T-helper 2 cell treated with Interferon-gamma antibody and Interleukin-4, amounts not matched to agents 100 ng/mL and 5 ng/mL, for 36 hours (primary cell): ENCODE measurements around the gene DRG2. TPM values are rescaled to one million over a fixed set of nuclear protein-coding genes. Genes with fewer than 3 reads are reported as not detected.

ENCODE experiments used
- intact Hi-C: fragments of 100-400 bp; cut with micrococcal nuclease; formaldehyde crosslinking; loops from one replicate; pipeline ENCODE4 v1.15.1; 2023
- total RNA-seq: library from RNA; stranded (reverse); gene quantifications from 2 replicates; pipeline ENCODE4 v1.2.3, GENCODE V29; 2022

Gene DRG2
- total RNA-seq, 1 donor from 2014 or later, result 67.0 TPM

GRCh38 chr17:18074566-18075272, 13.0 kb upstream of the DRG2 start:
- intact Hi-C loops, result no loop called here

DNA sequence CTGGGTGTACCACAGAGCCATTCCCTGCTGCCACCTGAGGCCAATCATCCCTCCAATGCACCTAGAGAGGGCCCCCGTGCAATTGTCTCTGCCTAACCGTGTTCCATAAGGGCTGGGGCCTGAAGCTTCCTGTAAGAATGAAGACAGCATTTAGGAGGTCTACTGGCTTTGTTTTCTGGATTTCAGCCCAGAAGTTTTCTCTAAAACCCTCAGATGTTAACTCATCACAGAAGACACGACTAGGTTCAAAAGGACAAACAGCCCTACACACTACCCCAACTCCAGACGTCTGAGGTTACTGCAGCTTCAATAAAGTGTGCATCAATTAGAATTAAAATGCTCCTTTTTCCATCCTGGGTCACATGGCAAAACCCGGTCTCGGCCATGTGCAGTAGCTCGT, 10.8 kb upstream of the DRG2 start:
- intact Hi-C loops, result no loop called here

GRCh38 chr17:18079543-18079942, 8.2 kb upstream of the DRG2 start:
- intact Hi-C loops, result no loop called here

DNA sequence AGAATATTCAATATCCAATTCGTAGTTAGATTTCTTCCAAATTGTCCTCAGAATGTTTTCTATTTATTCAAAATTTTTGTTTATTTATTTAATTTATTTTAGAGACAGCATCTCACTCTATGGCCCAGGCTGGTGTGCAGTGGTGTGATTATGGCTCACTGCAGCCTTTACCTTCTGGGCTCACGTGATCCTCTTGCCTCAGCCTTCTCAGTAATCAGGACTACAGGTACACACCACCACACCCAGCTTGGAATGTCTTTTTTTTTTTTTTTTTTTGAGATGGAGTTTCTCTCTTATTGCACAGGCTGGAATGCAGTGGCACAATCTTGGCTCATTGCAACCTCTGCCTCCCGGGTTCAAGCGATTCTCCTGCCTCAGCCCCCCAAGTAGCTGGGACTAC, 3.5 kb upstream of the DRG2 start:
- intact Hi-C loops, result no loop called here

GRCh38 chr17:18089613-18090012, 1.9 kb downstream of the DRG2 start:
- intact Hi-C loops, result loop anchor here (5.0 kb wide), 2 partner anchors 93 to 223 kb away; partner anchors contain the start of genes ALKBH5 and TOP3A

DNA sequence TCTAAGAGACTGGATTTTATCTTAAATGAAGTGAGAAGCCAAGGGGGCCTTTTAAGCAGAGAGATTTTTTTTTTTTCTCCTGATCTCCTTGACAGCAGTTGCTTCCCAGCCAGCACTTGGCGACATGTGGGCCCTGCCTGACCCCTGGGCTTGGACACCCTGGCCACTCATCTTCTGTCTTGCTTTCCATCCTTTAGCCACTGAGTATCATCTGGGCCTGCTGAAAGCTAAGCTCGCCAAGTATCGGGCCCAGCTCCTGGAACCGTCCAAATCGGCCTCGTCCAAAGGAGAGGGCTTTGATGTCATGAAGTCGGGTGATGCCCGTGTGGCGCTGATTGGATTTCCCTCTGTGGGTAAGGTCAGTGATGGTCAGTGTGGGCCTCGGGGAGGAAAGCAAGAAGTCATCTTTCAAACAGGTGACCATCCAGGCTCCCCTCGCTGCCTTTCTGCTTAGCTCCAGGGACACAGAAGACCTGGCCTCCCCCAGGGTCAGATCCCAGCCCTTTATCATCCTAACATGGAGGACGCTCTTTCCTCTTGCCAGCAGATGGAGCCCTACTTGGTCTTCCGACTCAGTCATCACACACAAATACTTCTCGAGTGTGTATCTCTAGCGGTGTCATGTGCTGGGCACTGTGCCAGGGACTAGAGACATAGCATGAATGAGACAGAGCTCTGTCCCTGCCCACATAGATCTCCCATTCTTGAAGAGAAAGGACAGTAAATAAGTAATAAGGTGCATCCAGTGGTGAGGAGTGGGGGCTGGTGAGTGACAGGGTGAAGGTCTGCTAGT, 6.1 kb downstream of the DRG2 start:
- intact Hi-C loops, result no loop called here

GRCh38 chr17:18094409-18094807, 6.7 kb downstream of the DRG2 start:
- intact Hi-C loops, result no loop called here

GRCh38 chr17:18099516-18099915, 11.8 kb downstream of the DRG2 start:
- intact Hi-C loops, result no loop called here

- intact Hi-C loops, result no loop called here
These were observed 12.9 kb downstream of the DRG2 start for GRCh38 chr17:18100616-18101015.

GRCh38 chr17:18101828-18102227, 14.1 kb downstream of the DRG2 start:
- intact Hi-C loops, result no loop called here

DNA sequence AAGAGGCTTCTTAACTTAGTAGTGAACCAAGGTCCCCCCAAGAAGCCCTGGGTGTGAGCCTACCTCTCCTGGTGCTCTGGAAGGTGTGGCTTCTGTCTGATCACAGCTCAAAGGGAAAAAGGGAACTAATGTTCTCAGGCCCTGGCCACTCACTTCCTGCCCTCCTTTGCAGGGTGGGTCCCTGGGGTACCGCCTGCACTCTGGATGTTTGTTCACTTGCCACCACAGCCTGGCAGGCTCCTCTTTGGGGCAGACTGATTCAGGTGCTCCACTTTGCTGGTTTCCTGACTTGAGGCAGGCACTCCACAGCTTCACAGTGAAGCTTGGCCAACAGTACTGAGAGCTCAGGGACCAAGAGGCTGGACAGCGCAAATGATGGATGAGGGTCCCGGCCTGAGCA, 14.9 kb downstream of the DRG2 start:
- intact Hi-C loops, result no loop called here

DNA sequence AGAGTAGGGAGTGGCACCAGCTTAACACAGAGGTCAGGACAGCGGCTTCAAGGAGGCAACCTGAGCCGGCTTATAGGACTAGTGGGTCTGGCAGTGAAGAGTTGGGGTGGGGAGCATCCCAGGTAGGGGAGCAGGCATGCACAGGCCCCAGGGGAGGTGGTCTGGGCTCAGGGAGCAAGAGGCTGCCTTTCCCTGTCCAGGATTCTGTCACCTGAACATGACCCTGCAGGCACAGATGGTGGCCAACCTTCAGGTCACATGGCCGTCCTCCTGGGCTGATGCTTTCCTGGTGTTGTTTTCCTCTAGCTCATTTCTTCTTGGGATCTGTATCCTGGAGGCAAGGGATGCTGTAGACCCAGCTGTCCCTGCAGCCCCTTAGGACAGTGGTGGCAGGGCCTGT, 17.3 kb downstream of the DRG2 start:
- intact Hi-C loops, result no loop called here

DNA sequence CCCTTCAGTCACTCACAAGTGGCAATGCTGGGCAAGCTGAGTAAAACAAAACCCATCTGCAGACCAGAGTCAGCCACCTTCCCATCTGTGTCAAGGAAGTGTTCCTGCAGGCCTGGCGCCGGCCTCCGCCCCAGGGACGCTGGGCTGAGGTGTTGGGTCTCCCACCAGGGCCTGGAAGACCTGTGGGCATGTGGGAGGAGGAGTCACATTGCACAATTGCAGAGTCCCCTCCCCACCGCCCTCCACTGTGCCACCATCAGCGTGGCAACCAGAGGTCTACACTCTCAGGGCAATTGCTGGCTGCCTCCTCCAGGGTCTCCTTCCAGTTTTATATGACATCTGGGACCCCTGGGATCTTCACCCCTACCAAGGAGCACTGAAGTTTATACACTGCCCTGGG, 17.8 kb downstream of the DRG2 start:
- intact Hi-C loops, result no loop called here

- intact Hi-C loops, result no loop called here
These were observed 18.5 kb downstream of the DRG2 start for GRCh38 chr17:18106211-18106610.

GRCh38 chr17:18107061-18107790, 19.5 kb downstream of the DRG2 start:
- intact Hi-C loops, result no loop called here

DNA sequence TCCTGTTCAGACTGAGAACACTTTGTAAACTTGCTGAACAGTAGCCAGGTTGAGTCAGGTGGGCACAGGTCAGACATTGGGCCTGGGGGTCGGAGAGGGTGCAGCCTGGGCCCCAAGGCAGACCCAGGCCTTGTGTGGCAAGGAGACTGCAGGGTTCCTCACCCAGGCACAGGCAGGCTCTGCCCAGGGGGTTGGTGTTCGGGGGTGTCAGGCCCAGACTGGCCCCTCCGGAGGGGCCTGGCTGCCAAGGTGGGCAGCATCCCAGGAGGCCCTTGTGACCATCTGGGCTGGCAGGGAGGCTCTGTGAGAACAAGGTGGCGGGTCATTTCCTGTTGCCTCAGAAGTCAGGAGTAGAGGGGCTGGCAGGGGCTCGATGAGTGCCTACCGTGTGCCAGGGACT, 20.2 kb downstream of the DRG2 start:
- intact Hi-C loops, result no loop called here

DNA sequence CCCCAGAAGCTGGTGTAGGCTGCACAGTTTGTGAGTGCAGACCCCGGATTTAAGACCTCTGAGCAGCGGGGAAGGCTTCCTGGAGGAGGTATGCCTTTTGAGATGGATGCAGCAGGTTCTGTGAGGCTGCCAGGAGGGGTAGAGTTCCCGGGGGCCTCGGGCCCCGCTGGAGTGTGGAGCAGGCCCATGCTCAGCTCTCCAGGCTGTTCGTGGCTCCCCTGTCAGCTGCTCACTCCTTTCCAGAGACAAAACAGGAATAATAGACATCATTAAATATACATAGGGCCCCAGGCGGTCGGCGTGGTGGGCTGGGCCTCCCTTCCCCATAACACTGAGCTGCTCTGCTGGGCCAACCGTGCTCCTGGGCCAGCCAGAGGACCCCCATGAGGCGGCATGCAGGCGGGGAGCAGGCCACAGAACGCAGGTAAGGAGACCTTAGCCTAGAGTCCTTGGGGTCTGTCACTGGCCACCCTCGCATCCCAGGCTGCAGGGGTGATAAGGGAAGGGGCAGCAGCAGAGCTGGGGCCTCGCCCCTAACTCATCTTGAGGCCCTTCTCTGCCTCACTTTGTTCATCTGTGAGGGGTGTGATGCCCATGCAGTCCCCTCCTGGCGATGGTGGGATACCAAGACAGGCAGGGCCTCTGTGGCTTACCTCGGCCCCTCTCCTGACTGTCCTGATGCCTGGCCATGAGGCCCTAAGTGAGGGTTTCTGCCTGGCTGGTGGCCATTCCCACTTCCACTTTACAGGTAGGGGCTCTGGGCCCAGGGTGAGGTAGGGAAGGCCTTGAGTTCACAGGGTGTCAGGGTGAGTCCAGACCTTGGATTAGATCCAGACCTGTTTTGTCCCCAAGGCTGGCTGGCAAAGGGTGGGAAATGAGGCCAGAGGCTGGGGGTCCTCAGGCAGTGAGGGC, 20.9 kb downstream of the DRG2 start, which contains the start of gene MYO15A:
TSS of gene MYO15A (plus strand) at position 356 of the 912 bp plus-strand sequence. CDS start 10,045 bp downstream, outside the sequence.
- intact Hi-C loops, result no loop called here

GRCh38 chr17:18109935-18110485, 22.3 kb downstream of the DRG2 start:
- intact Hi-C loops, result no loop called here

- intact Hi-C loops, result no loop called here
These were observed 22.9 kb downstream of the DRG2 start for GRCh38 chr17:18110636-18111145.

GRCh38 chr17:18111330-18111971, 23.7 kb downstream of the DRG2 start:
- intact Hi-C loops, result no loop called here
